Osteoblast (primary cell): ENCODE data around the gene BMP2K. TPM values are rescaled to one million over a fixed set of nuclear protein-coding genes. Genes with fewer than 3 reads are reported as not detected.
A peak's percentile ranks its signal among the peaks of the same experiment; 100 is the strongest.

ENCODE experiments used
- DNase-seq: peaks from one replicate; pipeline ENCODE4 v3.0.0; 2011; ENCODE audit warnings: low spot score, mixed read lengths; ENCODE audit not compliant: insufficient read length; ENCODE audit errors: missing footprints
- H2AFZ ChIP-seq: 2 replicates; pipeline ENCODE4 v1.6.0; 2011; ENCODE audit warnings: mild to moderate bottlenecking, low read length
- H3K27ac ChIP-seq: 2 replicates; pipeline ENCODE4 v1.5.1; 2011; ENCODE audit warnings: mild to moderate bottlenecking, low read depth, low read length, moderate library complexity
- H3K27me3 ChIP-seq: 2 replicates; pipeline ENCODE4 v1.6.0; 2012; ENCODE audit warnings: mild to moderate bottlenecking, control low read depth, inconsistent platforms, low read length, moderate library complexity; ENCODE audit not compliant: insufficient read depth
- H3K36me3 ChIP-seq: 2 replicates; pipeline ENCODE4 v1.5.1; 2011; ENCODE audit warnings: mild to moderate bottlenecking, low read length, control low read depth, moderate library complexity; ENCODE audit not compliant: insufficient read depth
- H3K4me1 ChIP-seq: 2 replicates; pipeline ENCODE4 v1.5.1; 2011; ENCODE audit warnings: mild to moderate bottlenecking, low read length, control low read depth, moderate library complexity; ENCODE audit not compliant: insufficient read depth
- H3K4me2 ChIP-seq: 2 replicates; pipeline ENCODE4 v1.6.0; 2011; ENCODE audit warnings: mild to moderate bottlenecking, low read length; ENCODE audit not compliant: insufficient read depth
- H3K4me3 ChIP-seq: fragments of 200-600 bp; sonication (generic); 3 replicates; pipeline ENCODE4 v1.5.1; 2012; ENCODE audit warnings: mild to moderate bottlenecking, low read length, inconsistent platforms; ENCODE audit not compliant: insufficient read depth
- H3K79me2 ChIP-seq: 2 replicates; pipeline ENCODE4 v1.6.0; 2012; ENCODE audit warnings: mild to moderate bottlenecking, low read length, control low read depth, inconsistent platforms; ENCODE audit not compliant: insufficient read depth
- H3K9me3 ChIP-seq: 2 replicates; pipeline ENCODE4 v1.5.1; 2011; ENCODE audit warnings: low read depth, low read length, control low read depth
- H4K20me1 ChIP-seq: 2 replicates; pipeline ENCODE4 v1.6.0; 2012; ENCODE audit warnings: mild to moderate bottlenecking, low read length, control low read depth; ENCODE audit not compliant: insufficient read depth
- CTCF ChIP-seq: IDR thresholded peaks from 2 replicates; pipeline ENCODE4 v1.5.1; 2011; ENCODE audit warnings: mild to moderate bottlenecking, low read depth, low read length, moderate library complexity; ENCODE audit errors: extremely low read depth
- total RNA-seq: library from RNA; depleted of rRNA; stranded (reverse); fragments of >200 nt; gene quantifications from 2 replicates; pipeline ENCODE4 v1.2.3, GENCODE V29; 2012

The BMP2K gene
- total RNA-seq, 1 donor: 61.2 TPM

GRCh38 chr4:78749972-78750727, 26.0 kb upstream of the BMP2K start:
- Histone ChIP-seq H3K4me2 (no peak overlapping the region), H3K27ac (no peak overlapping the region), H3K36me3 (no peaks in the 10 kb centered on the region), H3K27me3 (no peaks in the 10 kb centered on the region), H3K4me1 (peaks cover 14% of the 10 kb centered on the region), H2AFZ (peak overlapping the region; percentile 6), H3K79me2 (no peaks in the 10 kb centered on the region), H3K4me3 (no peak overlapping the region), H4K20me1 (no peaks in the 10 kb centered on the region), H3K9me3 (no peaks in the 10 kb centered on the region)
- TF ChIP-seq CTCF: no peak
- peak; percentile 34 for DNase-seq

DNA sequence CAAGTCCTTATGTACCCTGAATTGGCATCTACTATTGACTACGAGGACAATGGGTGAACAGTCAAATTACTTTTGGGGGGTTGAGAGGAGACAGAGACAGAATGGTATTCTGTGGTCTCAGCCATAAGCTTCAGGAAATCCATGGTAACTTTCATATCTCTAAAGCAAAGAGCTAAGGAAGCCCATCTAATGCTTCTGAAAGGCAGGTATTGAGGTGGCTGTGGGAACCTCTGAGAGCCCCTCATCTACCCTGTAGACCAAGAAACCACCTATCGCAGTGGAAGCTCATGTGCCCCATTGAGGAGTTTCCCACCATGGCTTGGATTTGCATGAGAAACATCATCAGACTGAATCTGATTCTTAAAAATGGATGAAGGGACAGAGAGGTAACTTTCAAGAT, 23.1 kb upstream of the BMP2K start:
- Histone ChIP-seq H3K4me1 (peaks cover 8% of the 10 kb centered on the region), H4K20me1 (no peaks in the 10 kb centered on the region), H3K79me2 (no peaks in the 10 kb centered on the region), H3K27ac (no peak overlapping the region), H3K27me3 (no peaks in the 10 kb centered on the region), H2AFZ (no peak overlapping the region), H3K4me3 (no peak overlapping the region), H3K4me2 (no peak overlapping the region), H3K9me3 (no peaks in the 10 kb centered on the region), H3K36me3 (no peaks in the 10 kb centered on the region)
- TF ChIP-seq CTCF: no peak
- no peak for DNase-seq

- no peak overlapping the region for H2AFZ ChIP-seq
- H3K4me2 ChIP-seq: no peak overlapping the region
- no peak overlapping the region for H3K27ac ChIP-seq
- no peaks in the 10 kb centered on the region for H3K36me3 ChIP-seq
- H3K79me2 ChIP-seq: no peaks in the 10 kb centered on the region
- no peaks in the 10 kb centered on the region for H3K9me3 ChIP-seq
- no peaks in the 10 kb centered on the region for H3K4me1 ChIP-seq
- no peak overlapping the region for H3K4me3 ChIP-seq
- DNase-seq: no peak
- no peaks in the 10 kb centered on the region for H4K20me1 ChIP-seq
- TF ChIP-seq CTCF: no peak
- no peaks in the 10 kb centered on the region for H3K27me3 ChIP-seq
Measured at GRCh38 chr4:78754872-78755271, 21.3 kb upstream of the BMP2K start.

GRCh38 chr4:78756137-78756536, 20.0 kb upstream of the BMP2K start:
- no peaks in the 10 kb centered on the region for H3K4me1 ChIP-seq
- no peak overlapping the region for H2AFZ ChIP-seq
- no peak overlapping the region for H3K4me3 ChIP-seq
- no peaks in the 10 kb centered on the region for H4K20me1 ChIP-seq
- no peaks in the 10 kb centered on the region for H3K36me3 ChIP-seq
- no peak for DNase-seq
- H3K79me2 ChIP-seq: no peaks in the 10 kb centered on the region
- TF ChIP-seq CTCF: no peak
- no peak overlapping the region for H3K27ac ChIP-seq
- H3K27me3 ChIP-seq: no peaks in the 10 kb centered on the region
- H3K4me2 ChIP-seq: no peak overlapping the region
- no peaks in the 10 kb centered on the region for H3K9me3 ChIP-seq
